H1 (cell line): Measurements from ENCODE around the gene KDR. TPM values are rescaled to one million over a fixed set of nuclear protein-coding genes. Genes with fewer than 3 reads are reported as not detected.

ENCODE experiments used
- CTCF ChIA-PET: fragments of 300-600 bp; sonication (Branson Sonifier 250); formaldehyde crosslinking; loops from one replicate; lab custom pipeline; 2021; ENCODE audit not compliant: partially characterized antibody; lab: Charles Lee
- POLR2A ChIA-PET: fragments of 300-600 bp; sonication (Branson Sonifier 250); formaldehyde crosslinking; loops from one replicate; lab custom pipeline; 2021; ENCODE audit warnings: inconsistent platforms; ENCODE audit not compliant: partially characterized antibody; lab: Charles Lee
- DNase-seq, 2 experiments: peaks; one replicate each; pipeline versions ENCODE4 v3.0.0 to v3.0.0-alpha.2; 2010 to 2022; ENCODE audit warnings: low spot score in 2 of 2, low read depth in 1 of 2, mixed read lengths in 1 of 2
- FAIRE-seq: peaks from 2 replicates; lab custom pipeline; 2011; peaks lifted over from hg19 to GRCh38; lab: Jason Lieb, UNC
- H2AFZ ChIP-seq: 2 replicates; pipeline ENCODE4 v1.8.1; 2012; ENCODE audit warnings: low read length, inconsistent platforms
- H2AK5ac ChIP-seq: 2 replicates; pipeline ENCODE4 v1.6.1; 2013; ENCODE audit warnings: low read depth, low read length
- H2BK120ac ChIP-seq: replicated peaks from 2 replicates; pipeline ENCODE3; 2013; ENCODE audit warnings: low read depth, low read length, inconsistent platforms
- H2BK12ac ChIP-seq: 2 replicates; pipeline ENCODE4 v1.6.1; 2013; ENCODE audit warnings: low read depth, low read length
- H2BK15ac ChIP-seq: 2 replicates; pipeline ENCODE4 v1.6.1; 2013; ENCODE audit warnings: low read length
- H2BK20ac ChIP-seq: 2 replicates; pipeline ENCODE4 v1.6.1; 2013; ENCODE audit warnings: low read length
- H2BK5ac ChIP-seq: 2 replicates; pipeline ENCODE4 v1.6.1; 2013; ENCODE audit warnings: low read depth, low read length
- H3K14ac ChIP-seq: 2 replicates; pipeline ENCODE4 v1.6.1; 2013; ENCODE audit warnings: inconsistent platforms; ENCODE audit not compliant: insufficient read length
- H3K18ac ChIP-seq: 2 replicates; pipeline ENCODE4 v1.6.1; 2013; ENCODE audit warnings: low read length; ENCODE audit errors: extremely low read depth
- H3K23ac ChIP-seq: 2 replicates; pipeline ENCODE4 v1.6.1; 2013; ENCODE audit warnings: inconsistent platforms; ENCODE audit not compliant: insufficient read length
- H3K23me2 ChIP-seq: 2 replicates; pipeline ENCODE4 v1.6.1; 2013; ENCODE audit warnings: low read depth, low read length
- H3K27ac ChIP-seq: 2 replicates; pipeline ENCODE4 v1.6.1; 2011; ENCODE audit warnings: low read depth, low read length, inconsistent platforms
- H3K27me3 ChIP-seq, 4 experiments: replicated peaks in 1 of 4; 1 replicate in 1 of 4; 2 replicates in 3 of 4; pipeline versions ENCODE4 v1.6.1 to v1.8.1; 2011 to 2013; ENCODE audit warnings: low read length in 3 of 4, mild to moderate bottlenecking in 3 of 4, inconsistent platforms in 2 of 4, mixed read lengths in 2 of 4, moderate library complexity in 1 of 4; ENCODE audit not compliant: control insufficient read depth in 3 of 4, insufficient read depth in 3 of 4; ENCODE audit errors: extremely low read depth in 1 of 4
- H3K36me3 ChIP-seq, 4 experiments: 2 replicates each; pipeline versions ENCODE4 v1.6.1 to v1.8.1; 2011 to 2013; ENCODE audit warnings: mild to moderate bottlenecking in 4 of 4, low read length in 3 of 4, moderate library complexity in 2 of 4, control low read depth in 1 of 4, inconsistent platforms in 1 of 4; ENCODE audit not compliant: insufficient read depth in 4 of 4, control insufficient read depth in 2 of 4
- H3K4ac ChIP-seq: replicated peaks from 2 replicates; pipeline ENCODE3; 2013; ENCODE audit warnings: low read length, low read depth, mixed read lengths, inconsistent platforms; ENCODE audit not compliant: insufficient read length
- H3K4me1 ChIP-seq, 4 experiments: replicated peaks in 1 of 4; 1 replicate in 1 of 4; 2 replicates in 3 of 4; pipeline versions ENCODE4 v1.6.1 to v1.8.1; 2011 to 2013; ENCODE audit warnings: low read length in 3 of 4, inconsistent platforms in 2 of 4, mixed read lengths in 1 of 4; ENCODE audit not compliant: insufficient read depth in 4 of 4, control insufficient read depth in 3 of 4
- H3K4me2 ChIP-seq, 2 experiments: 2 replicates each; pipeline versions ENCODE4 v1.6.1 to v1.8.1; 2011 to 2013; ENCODE audit warnings: low read depth in 2 of 2, low read length in 2 of 2, control low read depth in 1 of 2, inconsistent platforms in 1 of 2, mild to moderate bottlenecking in 1 of 2; ENCODE audit not compliant: insufficient read depth in 1 of 2
- H3K4me3 ChIP-seq, 4 experiments: fragments of 200-600, 300-600 bp in 1 of 4; sonication (generic), shearing (Covaris generic), sonication (Bioruptor Twin) in 1 of 4; 2 replicates each; pipeline versions ENCODE4 v1.5.1 to v1.8.1; 2011 to 2016; ENCODE audit warnings: low read length in 4 of 4, low read depth in 3 of 4, control low read depth in 2 of 4, inconsistent platforms in 2 of 4, mild to moderate bottlenecking in 2 of 4, mixed read lengths in 1 of 4, moderate library complexity in 1 of 4; ENCODE audit not compliant: insufficient read depth in 2 of 4; ENCODE audit errors: extremely low read depth in 1 of 4
- H3K56ac ChIP-seq: replicated peaks from 2 replicates; pipeline ENCODE3; 2013; ENCODE audit warnings: low read depth, mild to moderate bottlenecking, mixed read lengths, low read length, inconsistent platforms; ENCODE audit not compliant: insufficient read length
- H3K79me1 ChIP-seq: 2 replicates; pipeline ENCODE4 v1.6.1; 2013; ENCODE audit warnings: low read depth, low read length, control low read depth
- H3K79me2 ChIP-seq, 2 experiments: 2 replicates each; pipeline versions ENCODE4 v1.6.1 to v1.8.1; 2012 to 2013; ENCODE audit warnings: low read length in 2 of 2, mild to moderate bottlenecking in 2 of 2, inconsistent platforms in 1 of 2; ENCODE audit not compliant: insufficient read depth in 2 of 2, control insufficient read depth in 1 of 2
- H3K9ac ChIP-seq, 4 experiments: replicated peaks in 1 of 4; 1 replicate in 1 of 4; 2 replicates in 3 of 4; pipeline versions ENCODE4 v1.6.1 to v1.8.1; 2011 to 2013; ENCODE audit warnings: low read depth in 3 of 4, low read length in 3 of 4, control low read depth in 2 of 4, mild to moderate bottlenecking in 2 of 4, moderate library complexity in 2 of 4, inconsistent platforms in 1 of 4; ENCODE audit errors: extremely low read depth in 1 of 4
- H3K9me3 ChIP-seq, 2 experiments: 2 replicates each; pipeline versions ENCODE4 v1.6.1 to v1.8.1; 2012 to 2013; ENCODE audit warnings: mild to moderate bottlenecking in 2 of 2, moderate library complexity in 2 of 2, control low read depth in 1 of 2, inconsistent platforms in 1 of 2, low read depth in 1 of 2, low read length in 1 of 2, mixed read lengths in 1 of 2; ENCODE audit not compliant: insufficient read depth in 2 of 2
- H4K20me1 ChIP-seq, 2 experiments: replicated peaks in 1 of 2; 2 replicates each; pipeline versions ENCODE3 to v1.8.1; 2011 to 2013; ENCODE audit warnings: inconsistent platforms in 2 of 2, low read length in 2 of 2, mild to moderate bottlenecking in 1 of 2; ENCODE audit not compliant: insufficient read depth in 2 of 2, control insufficient read depth in 1 of 2
- H4K5ac ChIP-seq: 2 replicates; pipeline ENCODE4 v1.6.1; 2013; ENCODE audit warnings: low read length, low read depth, mixed read lengths, inconsistent platforms; ENCODE audit not compliant: insufficient read length
- H4K8ac ChIP-seq: 2 replicates; pipeline ENCODE4 v1.8.0; 2013; ENCODE audit warnings: mild to moderate bottlenecking, moderate library complexity, low read length, inconsistent platforms; ENCODE audit not compliant: insufficient read depth; ENCODE audit errors: extremely low read depth
- H4K91ac ChIP-seq: replicated peaks from 2 replicates; pipeline ENCODE3; 2013; ENCODE audit warnings: low read length, mixed read lengths, inconsistent platforms; ENCODE audit not compliant: insufficient read length
- CHD1 ChIP-seq: IDR thresholded peaks from 2 replicates; pipeline ENCODE4 v1.6.1; 2012; ENCODE audit warnings: low read depth, low read length, improper control_type of control experiment
- EP300 ChIP-seq, 2 experiments: IDR thresholded peaks; 1 replicate in 1 of 2; 2 replicates in 1 of 2; pipeline ENCODE4 v1.6.1; 2011 to 2012; ENCODE audit warnings: low read depth in 2 of 2, low read length in 2 of 2, mild to moderate bottlenecking in 2 of 2, borderline replicate concordance in 1 of 2, inconsistent platforms in 1 of 2, moderate library complexity in 1 of 2
- EZH2 ChIP-seq: fragments of 200-600 bp; sonication (generic); IDR thresholded peaks from 2 replicates; pipeline ENCODE4 v1.7.1; 2012; ENCODE audit warnings: low read depth, mild to moderate bottlenecking, moderate library complexity, low read length, inconsistent platforms; ENCODE audit not compliant: severe bottlenecking
- GABPA ChIP-seq: IDR thresholded peaks from 2 replicates; pipeline ENCODE4 v1.6.1; 2011; ENCODE audit warnings: mild to moderate bottlenecking, low read length, moderate library complexity, borderline replicate concordance; ENCODE audit not compliant: insufficient read depth
- HDAC6 ChIP-seq: IDR thresholded peaks from one replicate; pipeline ENCODE4 v1.7.1; 2012; ENCODE audit warnings: low read depth, mild to moderate bottlenecking, inconsistent platforms, low read length, moderate library complexity
- KDM1A ChIP-seq: fragments of 200-600, 300-600 bp; sonication (generic); IDR thresholded peaks from 2 replicates; pipeline ENCODE4 v1.7.1; 2016; ENCODE audit warnings: mild to moderate bottlenecking, low read length, borderline replicate concordance
- POLR2A ChIP-seq, 2 experiments: IDR thresholded peaks; 1 replicate in 1 of 2; 2 replicates in 1 of 2; pipeline ENCODE4 v1.6.1; 2011; ENCODE audit warnings: low read depth in 2 of 2, low read length in 2 of 2, mild to moderate bottlenecking in 2 of 2; ENCODE audit errors: control extremely low read depth in 1 of 2
- POLR2AphosphoS5 ChIP-seq: IDR thresholded peaks from 2 replicates; pipeline ENCODE4 v1.6.1; 2011; ENCODE audit warnings: low read depth, low read length
- SIX5 ChIP-seq: IDR thresholded peaks from 2 replicates; pipeline ENCODE4 v1.6.1; 2011; ENCODE audit warnings: mild to moderate bottlenecking, low read depth, low read length
- SUZ12 ChIP-seq: fragments of 200-600 bp; sonication (generic); IDR thresholded peaks from 2 replicates; pipeline ENCODE4 v1.6.1; 2012; ENCODE audit warnings: mild to moderate bottlenecking, inconsistent platforms, low read length, moderate library complexity, mixed read lengths
- TAF7 ChIP-seq: optimal IDR thresholded peaks from 2 replicates; pipeline ENCODE3; 2011; ENCODE audit warnings: low read depth, mild to moderate bottlenecking, inconsistent platforms, low read length, moderate library complexity, borderline replicate concordance
- TBP ChIP-seq: IDR thresholded peaks from 2 replicates; pipeline ENCODE4 v1.6.1; 2011; ENCODE audit warnings: low read depth, low read length, improper control_type of control experiment
- YY1 ChIP-seq: IDR thresholded peaks from 2 replicates; pipeline ENCODE4 v1.6.1; 2011; ENCODE audit warnings: low read depth, mild to moderate bottlenecking, low read length
- WGBS, 2 experiments: shearing (Covaris generic) in 1 of 2; methylation state at CpG; one replicate each; pipeline versions ENCODE4 v1.1.6 to v1.1.7; 2013 to 2015; ENCODE audit warnings: low lambda C conversion rate in 2 of 2, mixed read lengths in 2 of 2, inconsistent platforms in 1 of 2, low coverage in 1 of 2, missing lambda C conversion rate in 1 of 2; ENCODE audit not compliant: insufficient replicate concordance in 2 of 2, insufficient coverage in 1 of 2, insufficient read length in 1 of 2; ENCODE audit errors: extremely low coverage in 1 of 2, missing lambda C conversion rate in 1 of 2; 5-methylcytosine and 5-hydroxymethylcytosine counted together
- polyA plus RNA-seq, 7 experiments: library from polyadenylated mRNA; depleted of rRNA in 3 of 7; stranded (reverse) in 5 of 7; unstranded in 2 of 7; fragments of >200 nt in 5 of 7; fragments of 200-250 nt in 2 of 7; gene quantifications; 1 replicate in 5 of 7; 2 replicates in 1 of 7; 4 replicates in 1 of 7; pipeline versions ENCODE4 v1.2.1 to v1.2.3, GENCODE V29; 2011 to 2013; ENCODE audit warnings: missing spikeins in 2 of 7, mixed read lengths in 2 of 7
- total RNA-seq: library from RNA; stranded (reverse); fragmentation: NEBNext Ultra II Directional; extraction: Animal tissue kit (Norgen Biotek cat#: 25700); gene quantifications from 2 replicates; pipeline ENCODE4 v1.2.1, GENCODE V29; 2021
- TF ChIP-seq, protein P1 (sequence below): IDR thresholded peaks from 2 replicates; pipeline ENCODE4 v1.6.1; 2012; ENCODE audit warnings: inconsistent platforms

The KDR gene
- total and polyA plus RNA-seq, 2 of the 8 experiments (the other 6 are each of a cell fraction or from before 2014, with no cell fraction given) = 69.3 to 106 TPM

DNA sequence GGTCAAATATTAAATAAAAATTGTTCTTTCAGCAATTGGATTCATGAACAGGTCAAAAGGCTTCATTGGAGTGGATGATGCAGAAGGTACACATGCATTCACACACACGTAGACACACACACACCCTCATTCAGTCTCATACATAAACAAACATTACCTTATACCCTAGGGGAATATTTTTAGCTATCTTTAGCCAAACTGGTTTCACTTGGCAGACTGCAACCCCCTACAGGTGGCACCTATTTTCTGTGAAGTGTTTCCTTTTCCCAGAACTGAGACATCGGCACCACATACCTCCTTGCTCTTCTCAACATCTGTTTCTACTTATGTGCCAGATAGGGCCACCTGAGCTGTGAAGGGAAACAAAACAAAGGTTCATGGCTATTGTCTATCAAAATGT, 18.5 kb upstream of the KDR start:
- no peak for DNase-seq
- Histone ChIP-seq H3K4me2 (no peak overlapping the region), H4K20me1 (no peaks in the 10 kb centered on the region), H3K9ac (no peak overlapping the region; a peak in 1 of 7 replicates), H3K23me2 (peaks cover 3% of the 10 kb centered on the region; the same call in 1 of the 2 replicates), H3K9me3 (no peaks in the 10 kb centered on the region), H4K5ac (no peak overlapping the region), H2BK20ac (no peak overlapping the region), H3K4me1 (no peaks in the 10 kb centered on the region), H3K79me1 (no peaks in the 10 kb centered on the region), H2AK5ac (no peak overlapping the region), H3K14ac (no peak overlapping the region), H2BK5ac (no peak overlapping the region), H4K91ac (no peak overlapping the region), H3K4me3 (no peak overlapping the region), H3K36me3 (no peaks in the 10 kb centered on the region; a peak in 1 of 8 replicates), H3K27ac (no peak overlapping the region), H2BK12ac (no peak overlapping the region), H3K56ac (no peak overlapping the region), H3K27me3 (no peaks in the 10 kb centered on the region), H3K23ac (no peak overlapping the region), H4K8ac (no peak overlapping the region), H3K79me2 (no peaks in the 10 kb centered on the region), H3K4ac (no peak overlapping the region), H2AFZ (peak overlapping the region; percentile 93; the same call in 1 of the 2 replicates), H3K18ac (no peak overlapping the region), H2BK15ac (no peak overlapping the region), H2BK120ac (no peak overlapping the region)
- CTCF ChIA-PET = interaction anchor here (0.6 to 2.6 kb wide), 5 partner anchors 8 to 78 kb away, joined by 3 to 10 read pairs (median 4); no protein-coding TSS in a partner anchor
- POLR2A ChIA-PET = no interaction called here
- WGBS, 2 experiments = 92% methylated on average over 2 of the region's 2 CpGs; no CpG with 5 or more reads in 1 of the 2 experiments
- no peak for FAIRE-seq
- TF ChIP-seq CHD1 = no peak
- TF ChIP-seq SUZ12 = no peak
- TF ChIP-seq TBP = no peak
- TF ChIP-seq POLR2A (IDR thresholded peaks at IDR 0.05; ENCODE audit: control extremely low read depth in 1 of 2, low read depth in 2 of 2, low read length in 2 of 2) = no peak
- no peak for TF ChIP-seq KDM1A
- no peak for TF ChIP-seq EZH2
- no peak for TF ChIP-seq EP300 (IDR thresholded peaks at IDR 0.05; ENCODE audit: borderline replicate concordance in 1 of 2, low read depth in 2 of 2, low read length in 2 of 2)
- no peak for TF ChIP-seq HDAC6
- TF ChIP-seq YY1 = no peak
- TF ChIP-seq POLR2AphosphoS5 = no peak
- TF ChIP-seq TAF7 = no peak
- no peak for TF ChIP-seq GABPA
- no peak for TF ChIP-seq SIX5
- TF ChIP-seq, protein P1, sequence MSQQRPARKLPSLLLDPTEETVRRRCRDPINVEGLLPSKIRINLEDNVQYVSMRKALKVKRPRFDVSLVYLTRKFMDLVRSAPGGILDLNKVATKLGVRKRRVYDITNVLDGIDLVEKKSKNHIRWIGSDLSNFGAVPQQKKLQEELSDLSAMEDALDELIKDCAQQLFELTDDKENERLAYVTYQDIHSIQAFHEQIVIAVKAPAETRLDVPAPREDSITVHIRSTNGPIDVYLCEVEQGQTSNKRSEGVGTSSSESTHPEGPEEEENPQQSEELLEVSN = no peak
